HG03342 (cell line): ENCODE measurements around the gene NHS.

Experiments used
- ATAC-seq: cut with Tn5 transposase; IDR thresholded peaks from one replicate; pipeline ENCODE4 v1.9.1; 2021; ENCODE audit warnings: mild to moderate bottlenecking, moderate library complexity; ENCODE audit not compliant: unreplicated experiment

The NHS gene

DNA sequence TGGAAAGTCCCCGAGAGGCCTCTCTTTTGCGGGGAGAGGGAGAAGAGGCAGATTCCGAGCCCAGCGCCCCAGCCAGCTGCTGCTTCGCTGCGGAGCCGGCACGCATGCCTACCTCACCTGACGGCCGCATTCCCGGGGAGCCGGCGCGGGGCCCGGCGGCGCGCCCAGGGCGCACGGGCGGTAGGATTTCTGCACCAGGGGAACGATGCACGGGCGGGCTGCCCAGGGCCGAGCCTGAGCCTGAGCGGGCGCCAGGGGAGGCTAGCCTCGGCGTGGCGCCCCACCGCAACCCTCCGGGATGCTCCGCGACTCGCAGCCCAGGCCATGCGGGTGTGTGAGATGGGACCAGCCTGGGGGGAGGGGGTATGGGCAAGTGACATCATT is 281.0 kb downstream of the NHS start:
- ATAC-seq: no peak

DNA sequence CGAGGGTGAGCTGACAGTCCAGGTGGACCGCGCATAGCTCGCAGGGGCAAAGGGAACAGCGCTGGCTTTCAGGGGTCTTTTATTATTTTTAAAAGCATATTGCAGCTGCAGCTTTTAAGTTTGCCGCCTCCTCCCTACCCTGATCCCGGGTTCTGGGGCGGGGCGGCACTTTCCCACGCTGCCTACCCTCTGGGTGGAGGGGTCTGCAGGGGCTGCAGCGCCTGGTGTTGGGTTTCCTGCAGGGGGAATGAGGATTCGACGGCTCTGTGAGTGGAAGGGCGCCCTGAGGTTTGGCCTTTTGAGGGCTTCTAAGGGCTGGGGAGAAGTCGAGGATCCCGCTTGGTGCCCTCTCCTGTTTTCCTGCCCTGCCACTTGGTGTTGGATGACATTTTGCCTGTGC is 281.6 kb downstream of the NHS start:
- no peak for ATAC-seq

DNA sequence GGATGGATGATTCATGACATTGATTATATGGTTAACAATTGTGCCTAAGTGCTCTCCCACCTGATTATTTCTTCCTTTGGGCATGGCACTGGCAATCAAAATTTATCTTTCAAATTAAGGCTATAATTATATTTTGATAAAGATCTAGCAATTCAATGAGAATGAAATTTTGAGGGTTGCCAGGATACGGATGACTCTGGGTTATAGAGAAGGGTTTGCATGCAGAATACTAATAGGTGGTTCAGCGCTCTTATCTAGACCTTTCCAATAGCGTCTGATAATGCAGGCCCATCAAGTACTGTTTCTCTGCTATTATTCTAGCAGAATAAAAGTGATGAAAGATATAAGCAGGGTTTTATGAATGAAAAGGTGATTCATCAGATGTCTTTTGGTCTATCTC is 287.4 kb downstream of the NHS start:
- no peak for ATAC-seq

DNA sequence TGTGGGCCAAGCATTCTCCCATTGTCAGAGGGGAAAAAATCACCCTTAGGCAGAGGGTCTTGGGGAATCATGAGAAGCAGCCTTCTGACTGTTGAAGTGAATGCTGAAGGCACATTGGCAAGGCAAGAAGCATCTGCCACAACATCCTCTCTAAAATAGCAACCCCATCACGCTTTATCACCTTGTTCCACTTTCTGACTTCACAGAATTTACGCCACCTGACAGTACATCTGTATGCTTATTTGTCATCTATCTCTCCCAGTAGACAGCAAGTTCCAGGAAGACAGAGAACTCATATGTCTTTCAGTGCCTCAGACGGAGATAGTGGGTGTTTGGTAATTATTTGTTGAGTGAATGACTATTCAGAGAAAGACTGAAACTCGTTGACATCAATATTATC is 293.9 kb downstream of the NHS start:
- no peak for ATAC-seq

DNA sequence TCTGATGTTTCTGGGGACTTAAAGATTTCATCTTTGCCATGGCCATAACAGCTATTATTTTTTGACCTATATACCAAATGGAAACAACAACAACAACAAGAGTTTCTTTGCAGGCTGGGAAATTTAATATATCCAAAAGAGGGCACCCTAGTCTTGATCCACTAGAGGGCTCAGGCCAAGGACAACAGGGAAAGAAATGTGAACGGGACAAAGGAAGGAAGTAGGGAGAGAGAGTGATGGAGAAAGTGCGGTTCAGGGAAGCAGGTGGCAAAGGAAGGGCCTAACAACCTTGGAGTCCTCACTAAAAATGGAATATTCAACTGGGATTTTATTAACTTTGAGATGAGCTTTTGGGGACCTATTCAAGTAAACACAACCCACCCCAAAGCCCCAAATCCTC is 294.5 kb downstream of the NHS start:
- ATAC-seq: no peak

DNA sequence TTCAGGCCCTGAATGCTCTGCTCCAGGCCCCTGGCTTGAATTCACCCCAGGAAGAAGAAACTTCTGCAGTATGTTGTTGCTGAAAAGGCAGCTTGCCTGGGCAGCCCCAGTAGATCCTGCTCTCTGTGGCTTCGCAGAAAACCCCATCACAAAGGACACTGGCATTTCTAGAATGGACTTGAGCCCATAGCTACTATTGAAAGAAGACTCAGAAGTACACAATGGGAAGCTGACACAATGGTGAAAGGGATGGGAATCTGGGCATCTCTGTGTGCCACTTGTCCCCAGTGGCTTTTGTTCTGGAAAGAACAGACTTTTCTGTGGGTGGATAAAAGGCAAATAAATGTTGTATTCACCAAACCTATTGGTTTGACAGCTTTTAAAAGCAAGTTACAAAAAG is 294.9 kb downstream of the NHS start:
- ATAC-seq: no peak

DNA sequence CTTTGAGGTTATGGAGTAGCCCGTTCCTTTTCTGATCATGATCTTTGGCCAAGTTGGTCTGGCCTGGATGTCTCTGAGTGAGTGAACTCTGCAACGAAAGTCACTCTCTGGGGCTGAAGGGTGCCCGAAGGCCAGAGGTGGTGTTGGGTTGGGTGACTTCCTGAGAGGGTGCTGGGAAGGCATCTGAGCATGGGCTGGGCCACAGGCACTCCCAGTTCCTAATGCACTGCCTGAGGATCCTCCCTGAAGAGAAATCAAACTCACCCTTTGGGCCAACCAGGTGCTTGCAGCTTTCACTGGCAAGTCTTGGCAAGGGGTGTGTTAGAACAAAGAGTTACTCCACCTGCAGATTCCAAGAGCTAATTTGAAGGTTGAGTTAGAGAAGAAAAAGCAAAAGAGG is 295.9 kb downstream of the NHS start:
- ATAC-seq: no peak

DNA sequence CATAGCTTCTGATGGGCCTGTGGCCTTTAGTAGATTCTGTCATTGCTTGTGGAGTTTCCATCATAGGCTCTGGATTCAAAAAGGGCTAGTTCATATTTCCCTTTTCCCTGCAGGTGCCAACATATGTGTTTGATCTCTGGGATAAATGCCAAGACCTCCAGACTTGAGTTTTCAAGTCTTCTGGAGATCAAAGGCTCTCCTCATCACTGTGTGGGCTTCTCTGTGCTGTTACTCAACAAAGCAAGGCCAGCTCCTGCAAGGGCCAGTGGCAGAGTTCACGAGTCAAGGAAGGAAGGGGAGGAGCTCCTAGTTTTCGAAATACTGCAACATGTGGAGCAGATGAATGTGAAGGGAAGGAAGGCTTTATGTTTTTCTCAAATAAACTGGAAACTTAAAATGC is 299.6 kb downstream of the NHS start:
- ATAC-seq: no peak

DNA sequence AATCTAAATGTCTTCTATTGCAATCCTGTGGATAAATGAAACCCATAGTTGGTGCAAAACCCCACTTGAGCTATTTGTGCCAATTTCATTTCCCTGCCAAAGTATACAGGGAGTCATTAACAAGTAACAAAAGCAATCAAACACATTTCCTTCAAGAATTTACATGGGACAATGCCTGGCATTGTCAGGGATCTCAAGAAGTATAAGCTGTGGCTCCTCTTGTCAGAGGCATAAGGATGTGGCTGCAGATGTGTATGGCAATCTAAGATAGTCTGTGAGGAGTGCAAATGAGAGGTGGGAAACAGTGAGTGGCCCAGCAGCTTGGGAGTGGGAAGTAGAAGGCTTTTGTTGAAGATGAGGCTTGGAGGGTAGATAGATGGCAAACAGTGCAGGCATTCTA is 304.3 kb downstream of the NHS start:
- no peak for ATAC-seq

DNA sequence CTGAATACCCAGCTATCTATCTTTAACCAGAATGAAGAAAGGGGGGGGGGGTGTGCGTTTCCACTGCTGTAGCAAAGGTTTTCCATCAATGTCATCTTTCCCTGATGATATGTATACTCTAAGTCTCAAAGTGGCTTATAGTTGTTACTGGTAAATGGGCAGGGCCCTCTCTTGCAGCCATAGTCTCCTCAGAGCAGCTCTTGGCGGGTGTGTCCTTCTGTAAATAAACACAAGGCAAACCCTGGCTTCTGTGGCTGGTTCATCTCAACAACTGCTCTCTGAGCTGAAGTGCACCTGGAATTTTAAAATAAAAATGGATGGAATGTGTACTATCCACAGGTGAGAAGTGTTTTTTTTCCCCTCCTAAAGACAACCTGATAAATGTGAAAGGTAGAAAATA is 304.8 kb downstream of the NHS start:
- no peak for ATAC-seq

DNA sequence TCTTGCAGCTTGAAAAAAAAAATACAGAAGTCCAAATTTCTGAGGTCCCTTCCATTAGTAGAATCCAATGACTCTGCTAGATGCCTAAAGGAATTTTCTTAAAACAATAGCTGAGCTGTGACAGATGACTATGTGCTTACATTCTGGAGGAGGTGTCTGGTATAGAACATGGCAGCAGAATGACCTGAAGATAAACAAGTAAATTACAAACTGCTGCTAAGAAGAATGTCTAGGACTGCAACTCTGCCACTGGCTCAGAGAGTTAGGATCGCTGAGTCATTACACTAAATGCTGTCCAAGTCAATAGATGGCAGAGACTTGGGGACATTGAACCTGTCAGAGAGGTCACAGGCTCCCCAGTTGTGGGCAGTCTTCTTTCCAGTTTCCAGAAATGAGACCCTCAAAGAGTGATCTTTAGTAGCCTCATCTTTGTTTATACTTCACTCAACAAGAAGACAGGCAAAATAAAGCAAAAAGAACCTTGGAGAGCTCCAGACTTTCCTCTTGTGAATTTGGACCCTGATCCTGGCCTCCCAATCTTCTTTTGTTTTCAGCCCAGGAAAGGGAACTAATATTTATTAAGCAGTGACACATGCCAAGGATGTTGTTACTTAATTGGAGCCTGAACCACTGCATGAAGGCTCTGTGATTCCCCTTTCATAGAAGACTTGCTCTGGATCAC is 305.9 kb downstream of the NHS start:
- no peak for ATAC-seq

DNA sequence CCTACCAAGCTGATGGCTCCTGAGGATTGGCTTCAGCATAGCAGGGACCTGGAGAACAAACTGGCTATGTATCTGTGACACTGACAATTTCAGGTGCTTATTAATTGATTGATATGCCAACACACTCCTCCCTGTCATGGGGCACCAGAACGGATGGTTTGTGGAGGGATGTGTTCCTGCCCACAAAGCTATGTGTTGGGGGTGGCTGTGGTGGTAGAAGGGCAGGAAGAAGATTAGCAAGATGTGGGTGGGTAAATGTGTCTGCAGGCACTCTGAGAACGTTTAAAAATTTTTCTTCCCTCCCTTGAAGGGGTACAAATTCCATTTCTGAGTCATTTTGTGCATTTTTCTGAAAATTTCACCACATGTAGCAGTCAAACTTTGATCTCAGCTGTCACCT is 307.3 kb downstream of the NHS start:
- ATAC-seq: no peak

DNA sequence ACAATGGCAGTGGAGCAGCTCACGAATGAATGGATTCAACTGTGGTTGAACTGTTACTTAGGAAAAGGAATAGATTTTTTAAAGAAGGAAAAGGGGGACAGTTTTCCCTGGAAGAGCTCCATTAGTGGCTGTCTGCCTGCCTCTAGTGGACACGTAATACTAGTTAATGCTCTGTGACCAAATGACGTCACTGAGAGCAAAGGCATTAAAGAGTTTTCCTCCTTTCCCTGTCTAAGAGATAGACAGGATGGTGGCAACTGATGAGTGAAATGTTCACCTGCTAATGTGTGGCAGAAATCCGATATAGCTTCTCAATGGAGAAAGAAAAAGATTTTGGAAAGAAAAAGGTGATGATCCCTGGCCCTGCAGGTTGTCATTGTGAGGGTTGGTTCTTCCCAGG is 310.0 kb downstream of the NHS start:
- no peak for ATAC-seq

DNA sequence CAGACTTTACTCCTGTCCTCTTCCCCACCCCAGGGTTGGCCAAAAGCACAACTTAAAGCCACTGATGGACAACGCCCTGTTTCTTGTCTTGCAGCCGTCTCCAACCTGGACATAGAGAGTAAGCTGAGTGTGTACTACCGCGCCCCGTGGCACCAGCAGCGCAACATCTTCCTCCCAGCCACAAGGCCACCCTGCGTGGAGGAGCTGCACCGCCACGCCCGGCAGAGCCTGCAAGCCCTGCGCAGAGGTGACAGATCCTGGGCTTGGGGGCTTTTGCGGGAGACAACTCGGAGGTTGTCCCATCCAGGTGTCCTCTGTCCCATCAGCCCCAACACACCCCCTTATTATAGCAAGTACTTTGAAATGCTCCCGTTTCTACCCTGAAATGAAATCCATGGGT is 312.6 kb downstream of the NHS start:
- no peak for ATAC-seq

DNA sequence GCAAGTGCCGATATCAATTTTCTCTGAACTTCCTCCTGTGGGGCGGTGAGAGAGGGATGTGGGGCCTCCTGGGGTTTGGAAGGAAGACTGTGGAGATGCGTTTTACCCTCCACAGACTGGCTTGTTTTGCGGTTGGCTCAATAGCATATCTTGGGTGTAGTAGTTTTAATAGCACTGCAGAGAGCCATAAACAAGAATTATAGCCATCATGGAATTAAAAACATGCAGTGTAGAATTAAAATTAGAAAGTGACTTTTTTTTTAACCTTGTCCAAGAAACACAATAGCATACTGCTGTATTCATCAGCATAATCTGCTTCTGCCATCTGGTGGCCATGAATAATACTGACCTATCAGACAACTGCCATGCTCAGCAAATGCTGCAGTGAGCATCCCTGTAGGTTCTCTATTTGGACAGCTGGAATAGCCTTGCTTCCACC is 315.0 kb downstream of the NHS start:
- peak; percentile 78 for ATAC-seq

DNA sequence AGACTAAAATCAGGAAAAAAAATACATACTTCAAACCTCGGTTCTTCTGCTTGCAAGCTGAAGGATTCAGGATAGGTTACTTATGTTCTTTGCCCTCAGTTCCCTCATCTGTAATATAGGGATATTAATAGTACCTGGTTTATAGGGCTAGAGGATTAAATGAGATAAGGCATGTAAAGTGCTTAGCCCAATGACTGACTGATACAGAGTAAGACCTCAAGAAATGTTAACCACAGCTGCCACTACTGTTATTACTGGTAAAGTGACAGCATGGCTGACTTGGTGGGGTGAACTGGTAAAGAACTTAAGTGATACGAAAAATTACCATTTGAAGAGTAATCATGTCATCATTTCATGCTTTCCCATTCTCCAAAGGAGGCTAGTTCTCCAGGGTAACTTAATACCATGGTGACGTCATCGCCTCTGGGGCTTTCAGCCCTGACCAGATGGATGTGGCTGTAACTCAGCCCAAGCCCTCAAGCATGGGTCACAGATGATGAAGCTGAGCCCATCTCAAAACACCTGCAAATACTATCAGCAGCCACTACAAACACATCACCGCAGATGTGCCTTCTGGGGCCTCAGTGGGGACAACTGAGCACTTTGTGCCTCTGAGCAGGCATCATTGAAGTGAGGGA is 317.8 kb downstream of the NHS start:
- ATAC-seq: peak; percentile 51

DNA sequence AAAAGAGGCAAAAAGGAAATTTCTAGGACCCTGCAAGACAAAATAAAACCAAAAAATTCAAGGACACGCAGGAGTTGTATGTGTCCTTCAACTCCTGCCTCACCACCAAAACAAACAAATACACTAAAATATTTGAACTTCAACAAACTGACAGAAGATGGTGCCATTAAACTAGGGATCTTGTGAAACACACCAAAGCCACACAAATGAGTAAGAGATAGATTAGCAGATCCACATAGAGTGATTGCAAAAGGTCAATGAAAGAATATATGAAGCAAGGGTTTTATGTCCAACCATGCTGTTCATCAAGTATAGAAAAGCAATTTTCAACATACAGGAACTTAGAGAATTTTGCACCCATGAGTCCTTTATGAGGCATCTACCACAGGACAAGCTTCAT is 322.2 kb downstream of the NHS start:
- ATAC-seq: no peak

DNA sequence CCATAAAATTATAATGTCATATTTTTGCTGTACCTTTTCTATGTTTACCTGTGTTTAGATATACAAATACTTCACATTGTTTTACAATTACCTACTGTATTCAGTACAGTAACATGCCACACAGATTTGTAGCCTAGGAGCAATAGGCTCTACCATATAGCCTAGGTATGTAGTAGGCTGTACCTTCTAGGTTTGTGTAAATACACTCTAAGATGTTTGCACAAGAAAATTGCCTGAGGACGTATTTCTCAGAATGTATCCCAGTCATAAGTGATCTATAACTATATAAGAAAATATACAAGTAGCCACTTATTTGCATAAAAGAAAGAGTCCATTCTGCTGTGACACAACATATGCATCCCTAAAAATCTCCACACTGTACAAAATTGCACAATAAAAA is 326.0 kb downstream of the NHS start:
- ATAC-seq: no peak

DNA sequence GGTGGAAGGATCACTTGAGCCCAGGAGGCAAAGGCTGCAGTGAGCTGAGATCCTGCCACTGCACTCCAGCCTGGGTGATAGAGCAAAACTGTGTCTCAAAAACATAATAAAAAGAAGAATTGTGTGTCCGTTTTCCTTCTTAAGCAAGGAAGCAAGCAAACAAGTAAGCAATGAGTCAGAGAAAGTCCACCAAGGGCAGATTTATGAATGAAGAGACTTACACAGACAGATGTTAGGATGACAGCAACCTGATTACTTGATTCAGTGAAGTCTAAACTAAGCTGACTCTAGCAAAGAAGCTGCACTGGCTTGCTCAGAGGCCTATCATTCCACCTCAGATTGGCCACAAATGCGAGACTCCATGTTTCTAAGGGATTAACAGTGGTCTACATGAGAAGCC is 328.2 kb downstream of the NHS start:
- no peak for ATAC-seq

DNA sequence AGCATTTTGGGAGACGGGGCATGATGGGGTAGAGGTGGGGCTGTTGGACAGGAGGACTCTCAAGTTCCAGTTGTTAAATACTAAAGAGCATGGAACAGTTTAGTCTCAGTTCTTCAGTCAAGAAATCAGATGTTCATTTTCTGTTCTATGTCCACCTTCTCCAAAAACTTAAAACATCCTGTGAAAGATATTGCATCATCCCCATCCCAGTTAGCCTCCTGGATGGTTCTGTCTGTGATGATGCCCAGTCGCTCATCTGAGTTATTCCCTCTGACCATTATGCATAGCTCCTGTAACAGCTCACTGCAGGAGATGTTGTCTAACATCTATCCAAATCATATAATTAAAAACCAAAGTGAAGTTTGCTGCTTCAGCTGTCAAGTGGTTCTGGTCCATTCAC is 330.2 kb downstream of the NHS start:
- no peak for ATAC-seq

DNA sequence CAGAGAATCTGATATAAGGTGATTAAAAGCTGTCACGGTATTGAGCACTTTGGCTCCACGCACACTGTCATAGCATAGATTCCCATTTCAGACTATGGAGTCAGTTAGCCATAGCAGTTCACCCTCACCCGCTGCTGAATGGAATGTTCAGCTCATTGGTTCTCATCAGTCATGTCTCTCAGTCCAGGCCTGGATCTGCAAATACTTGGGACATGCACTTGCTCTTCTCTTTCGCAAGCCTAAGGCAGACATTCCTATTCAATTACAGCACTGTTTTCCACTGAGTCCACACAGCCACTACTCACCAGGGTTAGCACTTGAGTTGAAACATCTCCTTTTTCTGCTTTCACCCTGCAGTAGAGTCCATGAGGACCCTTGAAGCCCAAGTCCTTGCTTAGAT is 331.7 kb downstream of the NHS start:
- no peak for ATAC-seq

DNA sequence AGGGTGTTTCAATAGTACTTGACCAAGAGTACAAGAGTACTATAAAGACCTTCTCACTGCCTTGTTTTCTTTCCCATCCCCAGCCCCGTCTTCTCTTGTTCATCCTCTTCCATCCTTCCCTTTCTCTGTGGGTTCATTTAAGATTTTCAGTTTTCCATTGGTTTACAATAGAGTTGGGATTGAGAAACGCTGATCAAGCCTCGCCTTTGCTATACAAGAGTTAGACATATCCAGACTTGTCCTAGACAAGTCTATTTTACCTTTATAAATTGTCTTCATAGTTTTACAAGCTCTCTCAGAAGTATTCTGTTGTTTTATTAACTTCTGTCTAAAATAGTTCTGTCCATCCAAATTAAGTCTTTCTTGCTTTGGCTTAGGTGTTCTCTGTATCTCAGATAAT is 332.7 kb downstream of the NHS start:
- ATAC-seq: no peak

DNA sequence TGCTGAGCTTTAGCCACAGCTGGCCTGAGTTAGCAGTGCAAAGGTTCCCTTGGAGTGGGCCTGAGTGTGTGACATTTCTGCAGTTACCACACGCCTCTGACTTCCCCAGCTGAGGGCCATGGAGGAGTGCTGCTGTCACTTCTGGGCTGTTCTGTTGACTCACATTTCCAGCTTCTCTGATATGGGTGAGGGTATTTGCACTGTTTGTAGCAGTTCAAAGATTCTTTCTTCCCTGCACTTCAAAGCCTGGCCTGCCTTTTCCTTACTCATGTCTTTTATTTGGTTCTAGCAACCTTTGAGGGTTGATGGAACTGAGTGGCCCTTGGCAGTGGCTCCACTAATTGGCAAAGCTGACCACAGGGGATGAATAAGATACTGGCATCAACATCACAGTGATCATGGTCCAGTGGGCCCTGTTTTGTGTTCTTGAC is 335.9 kb downstream of the NHS start:
- no peak for ATAC-seq
